NK-92 (cell line): ENCODE data around the gene BHMT.
"Not testable (repeated sequence)": the region's sequence is repeated elsewhere in the genome, so short reads cannot be mapped to it uniquely, and the experiment has no call there.

Source experiments
- DNase-seq: peaks from one replicate; lab custom pipeline; 2025; ENCODE audit not compliant: unreplicated experiment; lab: John Stamatoyannopoulos, UW

The BHMT gene

GRCh38 chr5:79111960-79112702, 522 bp downstream of the BHMT start:
- DNase-seq = no peak

- no peak for DNase-seq
Observed at GRCh38 chr5:79112703-79113058, 1.1 kb downstream of the BHMT start.

DNA sequence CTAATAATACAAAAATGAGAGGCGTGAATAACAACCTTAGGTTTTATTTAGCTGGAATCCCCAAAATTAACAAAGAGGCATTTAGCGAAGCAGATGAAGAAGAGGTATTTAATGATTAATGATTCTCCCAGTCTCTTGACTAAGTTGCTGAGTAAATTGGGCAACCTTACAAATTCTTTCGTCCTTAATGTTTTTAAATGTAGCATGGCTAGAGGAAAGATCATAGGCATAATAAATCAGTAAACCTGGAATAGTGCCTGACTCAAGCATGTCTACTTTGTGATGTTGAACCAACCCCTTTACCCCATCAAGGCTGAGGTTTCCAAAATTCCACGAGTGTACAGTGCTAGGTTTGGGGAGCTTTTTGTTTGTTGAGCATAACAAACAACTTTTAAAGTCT, 7.9 kb downstream of the BHMT start:
- DNase-seq = no peak

- no peak for DNase-seq
Observed at GRCh38 chr5:79120221-79120620, 8.6 kb downstream of the BHMT start.

GRCh38 chr5:79122973-79123372, 11.4 kb downstream of the BHMT start:
- no peak for DNase-seq

- DNase-seq = no peak
Observed at GRCh38 chr5:79124607-79125006, 13.0 kb downstream of the BHMT start.

DNA sequence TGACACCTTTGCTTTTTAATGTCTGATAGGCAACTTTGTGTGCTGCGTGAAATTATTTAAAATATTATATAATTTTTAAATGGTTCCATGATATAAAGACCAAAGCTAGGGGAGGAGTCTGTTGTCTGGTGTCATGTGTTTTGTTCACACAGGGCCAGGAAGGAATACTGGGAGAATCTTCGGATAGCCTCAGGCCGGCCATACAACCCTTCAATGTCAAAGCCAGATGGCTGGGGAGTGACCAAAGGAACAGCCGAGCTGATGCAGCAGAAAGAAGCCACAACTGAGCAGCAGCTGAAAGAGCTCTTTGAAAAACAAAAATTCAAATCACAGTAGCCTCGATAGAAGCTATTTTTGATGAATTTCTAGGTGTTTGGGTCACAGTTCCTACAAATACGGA, 19.2 kb downstream of the BHMT start:
- no peak for DNase-seq

DNA sequence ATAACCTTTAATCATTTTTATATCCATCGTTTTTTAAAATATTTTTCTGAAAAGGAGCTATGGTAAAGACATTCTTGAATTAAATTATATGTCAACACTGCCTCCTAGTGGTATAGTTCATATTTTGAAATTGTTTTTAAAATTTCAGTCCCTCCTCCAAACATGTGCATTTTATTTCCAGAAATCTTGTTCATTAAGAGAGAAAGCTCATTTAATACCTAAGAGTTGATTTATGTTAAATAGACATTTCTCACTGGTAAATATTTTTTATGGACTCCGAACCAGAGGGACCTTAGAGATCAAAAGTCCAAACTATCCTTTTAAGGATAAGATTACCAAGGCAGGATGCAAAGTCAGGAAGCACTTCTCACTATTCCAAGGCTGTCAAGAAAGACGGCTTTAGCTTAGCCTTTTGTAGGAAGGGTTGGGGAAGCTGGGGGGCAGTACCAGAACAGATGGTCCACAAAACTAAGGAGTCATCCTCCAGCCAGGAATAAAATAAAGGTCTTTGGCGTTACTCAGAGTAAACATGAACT, 21.6 kb downstream of the BHMT start:
- DNase-seq = no peak

GRCh38 chr5:79133657-79134451, 22.2 kb downstream of the BHMT start:
- no peak for DNase-seq

GRCh38 chr5:79135790-79136553, 24.4 kb downstream of the BHMT start:
- no peak for DNase-seq

GRCh38 chr5:79136618-79137017, 25.0 kb downstream of the BHMT start:
- DNase-seq = no peak

GRCh38 chr5:79140553-79140952, 28.9 kb downstream of the BHMT start:
- DNase-seq = no peak

- DNase-seq = no peak
Observed at GRCh38 chr5:79143684-79144379, 32.2 kb downstream of the BHMT start.

- DNase-seq = no peak
Observed at GRCh38 chr5:79147076-79147475, 35.5 kb downstream of the BHMT start.

DNA sequence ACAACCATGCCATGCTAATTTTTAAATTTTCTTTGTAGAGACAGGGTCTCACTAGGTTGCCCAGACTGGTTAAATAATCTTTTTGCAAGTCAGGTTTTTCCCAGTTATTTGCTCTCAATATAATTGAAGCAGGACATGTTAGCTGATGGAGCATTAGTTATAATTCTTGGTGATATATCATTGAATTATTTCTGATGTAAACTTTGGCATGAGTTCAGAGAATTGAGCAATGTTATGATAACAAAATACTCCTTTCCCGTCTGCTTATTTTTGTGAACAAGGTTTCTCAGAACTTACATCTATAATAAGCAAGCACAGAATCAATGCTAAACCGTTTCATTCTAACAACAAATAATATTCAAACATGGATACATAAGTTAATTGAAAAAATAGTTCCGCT, 37.8 kb downstream of the BHMT start:
- no peak for DNase-seq

- no peak for DNase-seq
Observed at GRCh38 chr5:79151942-79152671, 40.5 kb downstream of the BHMT start.

DNA sequence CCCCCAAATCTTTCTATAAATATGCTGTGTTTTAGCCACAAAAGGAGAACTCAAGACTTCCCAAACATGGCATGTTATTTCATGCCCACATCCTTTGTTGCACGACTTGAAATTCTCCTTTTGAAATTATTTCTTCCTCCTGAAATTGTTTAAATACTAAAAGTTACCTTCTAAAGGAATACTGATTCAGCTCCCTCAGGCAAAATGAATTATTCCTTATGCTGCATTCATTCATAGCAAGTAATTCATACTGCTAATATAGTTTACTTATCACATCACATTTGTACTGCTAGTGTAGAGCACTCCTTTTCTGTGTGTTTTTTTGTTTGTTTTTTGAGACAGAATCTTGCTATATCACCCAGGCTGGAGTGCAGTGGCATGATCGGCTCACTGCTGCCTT, 45.7 kb downstream of the BHMT start:
- DNase-seq = no peak

DNA sequence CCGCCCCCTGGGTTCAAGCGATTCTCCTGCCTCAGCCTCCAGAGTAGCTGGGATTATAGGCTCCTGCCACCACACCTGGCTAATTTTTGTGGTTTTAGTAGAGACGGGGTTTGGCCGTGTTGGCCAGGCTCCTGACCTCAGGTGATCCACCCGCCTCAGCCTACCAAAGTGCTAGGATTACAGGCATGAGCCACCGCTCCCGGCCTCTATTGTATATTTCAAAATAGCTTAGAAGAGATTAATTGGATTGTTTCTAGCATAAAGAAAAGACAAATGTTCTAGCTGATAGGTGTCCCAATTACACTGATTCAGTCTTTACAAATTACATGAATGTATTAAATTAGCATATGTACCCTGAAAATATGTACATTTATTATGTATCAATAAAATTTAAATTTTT, 50.0 kb downstream of the BHMT start:
- not testable (repeated sequence) for DNase-seq

DNA sequence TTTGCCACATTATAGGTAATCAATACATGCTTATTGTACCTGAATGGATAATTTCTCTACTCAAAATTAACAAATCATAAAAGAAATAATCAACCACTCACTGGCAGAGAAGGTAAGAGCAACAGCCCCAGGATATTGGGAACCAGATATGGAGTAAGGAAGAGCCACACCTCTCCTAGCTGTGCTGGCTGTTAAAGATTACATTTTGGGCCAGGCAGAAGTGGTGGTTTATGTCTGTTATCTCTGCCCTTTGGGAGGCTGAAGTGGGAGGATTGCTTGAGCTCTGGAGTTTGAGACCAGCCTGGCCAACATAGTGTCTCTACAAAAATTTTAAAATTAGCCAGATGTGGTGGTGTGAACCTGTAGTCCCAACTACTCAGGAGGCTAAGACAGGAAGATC, 56.4 kb downstream of the BHMT start:
- no peak for DNase-seq

DNA sequence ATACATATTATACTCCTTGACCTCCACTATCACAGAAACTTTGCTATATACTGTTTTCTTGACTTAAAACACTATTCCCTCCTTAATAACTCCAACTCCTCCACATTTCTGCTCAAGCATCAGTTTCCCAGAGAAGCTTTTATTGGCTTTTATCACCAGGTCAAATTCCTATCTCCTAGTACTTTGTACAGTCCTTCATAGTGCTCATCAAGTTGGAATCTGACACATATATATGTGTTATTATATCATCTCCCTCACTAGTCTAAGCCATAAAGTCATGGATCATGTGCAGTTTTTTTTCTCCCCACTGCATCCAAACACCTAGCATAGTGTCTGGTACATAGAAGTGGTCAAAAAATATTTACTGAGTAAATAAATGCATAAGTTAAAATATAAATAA, 59.1 kb downstream of the BHMT start:
- DNase-seq = no peak
